CD14-positive monocyte (primary cell): ENCODE results near the gene RHOT2. TPM values are rescaled to one million over a fixed set of nuclear protein-coding genes. Genes with fewer than 3 reads are reported as not detected.

Experiments used
- DNase-seq, 3 donors: peaks; one replicate each; pipeline ENCODE4 v3.0.0-alpha.2; 2011 to 2022
- H2AFZ ChIP-seq: 2 replicates; pipeline ENCODE4 v1.6.0; 2012; ENCODE audit warnings: mild to moderate bottlenecking, low read depth, low read length, inconsistent platforms; ENCODE audit not compliant: insufficient read depth, poor library complexity, severe bottlenecking
- H3K27ac ChIP-seq, 2 donors: 1 replicate in 1 of 2; 2 replicates in 1 of 2; pipeline ENCODE4 v1.5.1; 2012 to 2013; ENCODE audit warnings: low read length in 2 of 2, control low read depth in 1 of 2, inconsistent platforms in 1 of 2, low read depth in 1 of 2, mild to moderate bottlenecking in 1 of 2
- H3K27me3 ChIP-seq, 2 donors: one replicate each; pipeline versions ENCODE4 v1.6.0 to v1.6.1; 2011 to 2013; ENCODE audit warnings: low read length in 2 of 2; ENCODE audit not compliant: control insufficient read depth in 2 of 2, insufficient read depth in 2 of 2
- H3K36me3 ChIP-seq, 2 donors: replicated peaks in 1 of 2; 1 replicate in 1 of 2; 2 replicates in 1 of 2; pipeline versions ENCODE4 v1.5.1 to v1.6.1; 2012 to 2013; ENCODE audit warnings: low read length in 2 of 2, control low read depth in 1 of 2, inconsistent platforms in 1 of 2, mild to moderate bottlenecking in 1 of 2; ENCODE audit not compliant: insufficient read depth in 2 of 2, control insufficient read depth in 1 of 2
- H3K4me1 ChIP-seq, 2 donors: 1 replicate in 1 of 2; 2 replicates in 1 of 2; pipeline versions ENCODE4 v1.5.1 to v1.6.1; 2012 to 2013; ENCODE audit warnings: low read length in 2 of 2, control low read depth in 1 of 2, inconsistent platforms in 1 of 2, mild to moderate bottlenecking in 1 of 2, moderate library complexity in 1 of 2; ENCODE audit not compliant: insufficient read depth in 2 of 2, control insufficient read depth in 1 of 2
- H3K4me2 ChIP-seq: replicated peaks from 2 replicates; pipeline ENCODE3; 2012; ENCODE audit warnings: low read length, moderate library complexity, mild to moderate bottlenecking; ENCODE audit not compliant: poor library complexity, severe bottlenecking; ENCODE audit errors: extremely low read depth
- H3K4me3 ChIP-seq, 3 experiments: fragments of 200-600 bp in 1 of 3; sonication (generic) in 1 of 3; replicated peaks in 1 of 3; 1 replicate in 2 of 3; 2 replicates in 1 of 3; pipeline ENCODE4 v1.5.1; 2011 to 2013; ENCODE audit warnings: low read length in 3 of 3, mild to moderate bottlenecking in 3 of 3, control low read depth in 2 of 3, low read depth in 2 of 3, inconsistent platforms in 1 of 3, moderate library complexity in 1 of 3
- H3K79me2 ChIP-seq: 2 replicates; pipeline ENCODE4 v1.6.0; 2012; ENCODE audit warnings: mild to moderate bottlenecking, control low read depth, inconsistent platforms, low read length, moderate library complexity; ENCODE audit not compliant: insufficient read depth
- H3K9ac ChIP-seq: 2 replicates; pipeline ENCODE4 v1.6.0; 2017; ENCODE audit warnings: low read length, mild to moderate bottlenecking; ENCODE audit not compliant: insufficient read depth, poor library complexity, severe bottlenecking
- H3K9me3 ChIP-seq, 2 donors: replicated peaks in 1 of 2; 1 replicate in 1 of 2; 2 replicates in 1 of 2; pipeline versions ENCODE4 v1.5.1 to v1.6.1; 2012 to 2013; ENCODE audit warnings: low read length in 2 of 2, control low read depth in 1 of 2; ENCODE audit not compliant: control insufficient read depth in 1 of 2, insufficient read depth in 1 of 2
- H4K20me1 ChIP-seq: 2 replicates; pipeline ENCODE4 v1.6.0; 2012; ENCODE audit warnings: mild to moderate bottlenecking, low read length, control low read depth, moderate library complexity; ENCODE audit not compliant: insufficient read depth
- H3K27ac Mint-ChIP-seq, 7 donors: one replicate each; pipeline ENCODE4 v1.8.0; 2020; ENCODE audit warnings: mild to moderate bottlenecking in 7 of 7, mixed read lengths in 7 of 7, moderate library complexity in 6 of 7, inconsistent platforms in 2 of 7
- H3K27me3 Mint-ChIP-seq, 3 donors: one replicate each; pipeline ENCODE4 v1.8.0; 2021 to 2022; ENCODE audit warnings: low read depth in 3 of 3, mild to moderate bottlenecking in 3 of 3, mixed read lengths in 3 of 3, moderate library complexity in 3 of 3, inconsistent platforms in 1 of 3
- H3K36me3 Mint-ChIP-seq, 2 donors: one replicate each; pipeline ENCODE4 v1.8.0; 2020; ENCODE audit warnings: mixed read lengths in 2 of 2, inconsistent platforms in 1 of 2, mild to moderate bottlenecking in 1 of 2
- H3K4me1 Mint-ChIP-seq: one replicate; pipeline ENCODE4 v1.8.0; 2020; ENCODE audit warnings: mild to moderate bottlenecking, mixed read lengths
- H3K4me3 Mint-ChIP-seq, 2 donors: one replicate each; pipeline ENCODE4 v1.8.0; 2020; ENCODE audit warnings: mild to moderate bottlenecking in 2 of 2, mixed read lengths in 2 of 2, moderate library complexity in 1 of 2
- H3K9me3 Mint-ChIP-seq, 7 donors: one replicate each; pipeline ENCODE4 v1.8.0; 2020 to 2022; ENCODE audit warnings: mixed read lengths in 7 of 7, mild to moderate bottlenecking in 6 of 7, moderate library complexity in 6 of 7, inconsistent platforms in 2 of 7
- CTCF ChIP-seq: fragments of 200-600 bp; IDR thresholded peaks from one replicate; pipeline ENCODE4 v1.8.0; 2022; ENCODE audit warnings: antibody characterized with exemption, mild to moderate bottlenecking
- WGBS: methylation state at CpG from one replicate; pipeline ENCODE4 v1.1.5; 2013; ENCODE audit warnings: missing lambda C conversion rate; ENCODE audit not compliant: insufficient coverage; 5-methylcytosine and 5-hydroxymethylcytosine counted together
- intact Hi-C, 2 donors: fragments of 100-400 bp; cut with micrococcal nuclease; formaldehyde crosslinking; loops; one replicate each; pipeline versions ENCODE4 v1.15.0 to v1.15.1; 2023
- polyA plus RNA-seq, 3 donors: library from polyadenylated mRNA; depleted of rRNA in 1 of 3; unstranded in 2 of 3; stranded (reverse) in 1 of 3; fragments of 300-500 nt in 2 of 3; fragments of >200 nt in 1 of 3; fragmentation: Illumina TruSeq in 2 of 3; gene quantifications; 1 replicate in 2 of 3; 2 replicates in 1 of 3; pipeline ENCODE4 v1.2.3, GENCODE V29; 2012 to 2021

The RHOT2 gene
- polyA plus RNA-seq, 3 donors, result 25.4 to 276 (median 26.3) TPM

- peak overlapping the region in 1 of 2 donors; percentile 64 for H3K27ac ChIP-seq
- no peaks in the 10 kb centered on the region for H3K9me3 Mint-ChIP-seq
- peaks cover 26% of the 10 kb centered on the region for H3K4me1 Mint-ChIP-seq
- H3K4me2 ChIP-seq, result peak overlapping the region; percentile 86
- intact Hi-C loops, result loop anchor here (5.0 kb wide), 2 partner anchors 46 to 96 kb away; partner anchors contain the start of gene METTL26 (in 1 of the 2)
- TF ChIP-seq CTCF, result no peak
- DNase-seq, result no peak
- H3K79me2 ChIP-seq, result peaks cover 33% of the 10 kb centered on the region
- H3K27me3 Mint-ChIP-seq, result peaks cover 0 to 2% (median 1%) of the 10 kb centered on the region in 3 donors
- peaks cover 32% of the 10 kb centered on the region for H4K20me1 ChIP-seq
- H3K27me3 ChIP-seq, result no peaks in the 10 kb centered on the region
- peak overlapping the region in 6 of 7 donors; percentile 35 to 83 (median 56) for H3K27ac Mint-ChIP-seq
- H3K9ac ChIP-seq, result peak overlapping the region; percentile 57
- H2AFZ ChIP-seq, result peak overlapping the region; percentile 76
- H3K4me3 ChIP-seq, result peak overlapping the region; percentile 32 to 78 (median 36)
- no peaks in the 10 kb centered on the region for H3K9me3 ChIP-seq
- WGBS, result 20% methylated on average over 52 of the region's 57 CpGs
- H3K4me1 ChIP-seq, result peaks cover 38 to 64% of the 10 kb centered on the region in 2 donors
- H3K36me3 Mint-ChIP-seq, result peaks cover 26 to 39% of the 10 kb centered on the region in 2 donors
- peaks cover 20 to 21% of the 10 kb centered on the region in 2 donors for H3K36me3 ChIP-seq
- H3K4me3 Mint-ChIP-seq, result peak overlapping the region; percentile 66 to 78
These were observed 15.6 kb downstream of the RHOT2 start for GRCh38 chr16:683396-684070.

GRCh38 chr16:684071-684794, 16.3 kb downstream of the RHOT2 start, which contains the start of gene JMJD8:
Gene JMJD8 (minus strand): TSS chr16:684334. CDS start chr16:684319, 15 bp downstream.
- Histone ChIP-seq H3K27me3 (no peaks in the 10 kb centered on the region), H3K9me3 (no peaks in the 10 kb centered on the region), H2AFZ (peak within 1 kb of the TSS; percentile 76), H4K20me1 (peaks cover 36% of the 10 kb centered on the region), H3K9ac (peak within 1 kb of the TSS; percentile 57), H3K4me2 (peak within 1 kb of the TSS; percentile 86), H3K36me3 (peaks cover 20 to 21% of the 10 kb centered on the region in 2 donors), H3K4me1 (peaks cover 41 to 66% of the 10 kb centered on the region in 2 donors), H3K4me3 (peak within 1 kb of the TSS; percentile 41 to 78 (median 52)), H3K79me2 (peaks cover 33% of the 10 kb centered on the region), H3K27ac (peak within 1 kb of the TSS; percentile 48 to 69)
- Mint-ChIP-seq H3K27me3 (peaks cover 0 to 2% (median 0%) of the 10 kb centered on the region in 3 donors), H3K4me3 (peak within 1 kb of the TSS; percentile 73 to 79), H3K36me3 (peaks cover 26 to 39% of the 10 kb centered on the region in 2 donors), H3K4me1 (peaks cover 30% of the 10 kb centered on the region), H3K27ac (peak within 1 kb of the TSS; percentile 54 to 90 (median 88)), H3K9me3 (no peaks in the 10 kb centered on the region)
- TF ChIP-seq CTCF, result no peak
- WGBS, result 1% methylated on average over 91 of the region's 91 CpGs
- DNase-seq, result peak; percentile 94 to 97 (median 97)
- intact Hi-C loops, result loop anchor here (5.0 kb wide), 2 partner anchors 47 to 97 kb away; partner anchors contain the start of gene METTL26 (in 1 of the 2)
